Measurements from ENCODE around the gene BMPR1A. TPM values are rescaled to one million over a fixed set of nuclear protein-coding genes. Genes with fewer than 3 reads are reported as not detected.

Gene BMPR1A
- total RNA-seq, 1 experiment from 2014 or later, result 42.6 TPM

GRCh38 chr10:86899132-86899531 is 142.7 kb downstream of the BMPR1A start:
- BruUV-seq (replicated peaks), result no TSS peak
- ChIA-PET RAD21 (ENCODE audit: low non-redundant PET in 1 of 2, low total read pairs in 2 of 2, uncharacterized antibody in 2 of 2, unreplicated experiment in 2 of 2) (no interaction called here), POLR2A (no interaction called here), CTCF (interaction anchor here (0.6 to 1.9 kb wide), 7 partner anchors 13 to 209 kb away, joined by 3 to 9 read pairs (median 4); no protein-coding TSS in a partner anchor)
- Histone ChIP-seq H3K4me3 (replicated peaks in 1 of 2; ENCODE audit: low read depth in 1 of 2, low read length in 2 of 2) (no peak overlapping the region), H3K9ac (ENCODE audit: low read length) (no peak overlapping the region), H3K4me2 (ENCODE audit: low read length) (no peak overlapping the region), H3K4me1 (ENCODE audit: control insufficient read depth in 1 of 2, insufficient read depth in 2 of 2, low read length in 2 of 2) (no peaks in the 10 kb centered on the region), H2AFZ (ENCODE audit: low read depth, low read length, poor library complexity, severe bottlenecking) (no peak overlapping the region), H3K9me3 (ENCODE audit: control insufficient read depth in 1 of 2, insufficient read depth in 1 of 2, low read depth in 1 of 2, low read length in 2 of 2) (no peaks in the 10 kb centered on the region), H3K27me3 (ENCODE audit: insufficient read depth, low read length) (no peaks in the 10 kb centered on the region), H3K36me3 (ENCODE audit: control insufficient read depth in 1 of 2, insufficient read depth in 2 of 2, low read length in 2 of 2) (peaks cover 5 to 16% of the 10 kb centered on the region in 2 experiments; a peak in 2 of 4 replicates), H3K9me2 (ENCODE audit: insufficient read depth) (no peaks in the 10 kb centered on the region), H3K27ac (ENCODE audit: low read depth, low read length) (no peak overlapping the region), H4K20me1 (ENCODE audit: insufficient read depth) (no peaks in the 10 kb centered on the region), H3K79me2 (ENCODE audit: insufficient read depth, low read length) (no peaks in the 10 kb centered on the region)
- TF ChIP-seq RAD21 (IDR thresholded peaks at IDR 0.05; ENCODE audit: low read depth) (no peak), EZH2phosphoT487 (IDR thresholded peaks at IDR 0.05; ENCODE audit: borderline replicate concordance) (no peak), YY1 (IDR thresholded peaks at IDR 0.05; ENCODE audit: extremely low read depth, insufficient replicate concordance, low read depth, low read length) (no peak), CEBPB (IDR thresholded peaks at IDR 0.05; ENCODE audit: low read depth) (no peak), FOSL1 (IDR thresholded peaks at IDR 0.05; ENCODE audit: low read depth) (no peak), EZH2 (IDR thresholded peaks at IDR 0.05) (no peak), REST (IDR thresholded peaks at IDR 0.05; ENCODE audit: low read depth) (no peak), ZFX (IDR thresholded peaks at IDR 0.05) (no peak), CBX3 (IDR thresholded peaks at IDR 0.05; ENCODE audit: low read depth) (no peak), EGR1 (IDR thresholded peaks at IDR 0.05; ENCODE audit: low read depth) (no peak), ZNF274 (IDR thresholded peaks at IDR 0.05; ENCODE audit: low read depth, low read length) (no peak), JUND (IDR thresholded peaks at IDR 0.05) (no peak), ELF1 (IDR thresholded peaks at IDR 0.05; ENCODE audit: borderline replicate concordance, low read depth) (no peak)
- TF ChIP-seq, protein P1, sequence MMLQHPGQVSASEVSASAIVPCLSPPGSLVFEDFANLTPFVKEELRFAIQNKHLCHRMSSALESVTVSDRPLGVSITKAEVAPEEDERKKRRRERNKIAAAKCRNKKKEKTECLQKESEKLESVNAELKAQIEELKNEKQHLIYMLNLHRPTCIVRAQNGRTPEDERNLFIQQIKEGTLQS (IDR thresholded peaks at IDR 0.05), result no peak
- ATAC-seq, result no peak
- intact Hi-C loops (cut with micrococcal nuclease), result loop anchor here (1.0 to 10.0 kb wide), 3 partner anchors 187 to 304 kb away; no protein-coding TSS in a partner anchor
- DNase-seq (ENCODE audit: low read depth, low spot score), result no peak
